ENCODE results near the gene MYO9A.

- TF ChIP-seq CTCF (IDR thresholded peaks at IDR 0.05), result no peak
- no peak for TF ChIP-seq POLR2A (IDR thresholded peaks at IDR 0.05)
Measured at GRCh38 chr15:71800190-71800589, 317.8 kb downstream of the MYO9A start.

All from heart left ventricle (tissue), 13 donors.